ENCODE measurements around the gene SNX8.

DNA sequence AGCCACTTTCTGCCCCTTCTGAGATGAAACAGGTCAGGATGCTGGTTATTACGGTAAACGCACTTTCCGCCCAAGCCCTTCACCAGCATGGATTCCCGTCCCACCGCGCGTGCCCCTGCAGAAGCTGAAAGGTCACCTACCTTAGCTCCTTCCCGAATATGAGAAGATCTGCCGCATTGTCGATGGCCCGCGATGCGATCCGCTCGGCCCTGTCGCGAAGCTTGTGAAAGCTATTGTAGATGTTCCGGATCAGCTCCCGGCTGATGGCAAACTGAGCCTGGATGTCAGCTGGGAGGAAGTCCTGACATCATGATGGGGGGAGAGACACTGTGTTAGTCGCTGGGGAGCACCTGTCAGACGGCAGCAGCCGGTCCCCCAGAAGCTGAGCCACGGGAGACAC, 50.1 kb downstream of the SNX8 start:
- TF ChIP-seq, protein P1, sequence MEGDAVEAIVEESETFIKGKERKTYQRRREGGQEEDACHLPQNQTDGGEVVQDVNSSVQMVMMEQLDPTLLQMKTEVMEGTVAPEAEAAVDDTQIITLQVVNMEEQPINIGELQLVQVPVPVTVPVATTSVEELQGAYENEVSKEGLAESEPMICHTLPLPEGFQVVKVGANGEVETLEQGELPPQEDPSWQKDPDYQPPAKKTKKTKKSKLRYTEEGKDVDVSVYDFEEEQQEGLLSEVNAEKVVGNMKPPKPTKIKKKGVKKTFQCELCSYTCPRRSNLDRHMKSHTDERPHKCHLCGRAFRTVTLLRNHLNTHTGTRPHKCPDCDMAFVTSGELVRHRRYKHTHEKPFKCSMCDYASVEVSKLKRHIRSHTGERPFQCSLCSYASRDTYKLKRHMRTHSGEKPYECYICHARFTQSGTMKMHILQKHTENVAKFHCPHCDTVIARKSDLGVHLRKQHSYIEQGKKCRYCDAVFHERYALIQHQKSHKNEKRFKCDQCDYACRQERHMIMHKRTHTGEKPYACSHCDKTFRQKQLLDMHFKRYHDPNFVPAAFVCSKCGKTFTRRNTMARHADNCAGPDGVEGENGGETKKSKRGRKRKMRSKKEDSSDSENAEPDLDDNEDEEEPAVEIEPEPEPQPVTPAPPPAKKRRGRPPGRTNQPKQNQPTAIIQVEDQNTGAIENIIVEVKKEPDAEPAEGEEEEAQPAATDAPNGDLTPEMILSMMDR (IDR thresholded peaks at IDR 0.05 in 4 of 5, conservative IDR thresholded peaks at IDR 0.05 in 1 of 5), result no peak
- TF ChIP-seq POLR2A (IDR thresholded peaks at IDR 0.05), result no peak
